ENCODE measurements around the gene GGT1. TPM values are rescaled to one million over a fixed set of nuclear protein-coding genes. Genes with fewer than 3 reads are reported as not detected.
"Not testable (repeated sequence)": the region's sequence is repeated elsewhere in the genome, so short reads cannot be mapped to it uniquely, and the experiment has no call there.

GGT1 gene
- total RNA-seq, 2 donors from 2014 or later, result 9.6 to 195 TPM

DNA sequence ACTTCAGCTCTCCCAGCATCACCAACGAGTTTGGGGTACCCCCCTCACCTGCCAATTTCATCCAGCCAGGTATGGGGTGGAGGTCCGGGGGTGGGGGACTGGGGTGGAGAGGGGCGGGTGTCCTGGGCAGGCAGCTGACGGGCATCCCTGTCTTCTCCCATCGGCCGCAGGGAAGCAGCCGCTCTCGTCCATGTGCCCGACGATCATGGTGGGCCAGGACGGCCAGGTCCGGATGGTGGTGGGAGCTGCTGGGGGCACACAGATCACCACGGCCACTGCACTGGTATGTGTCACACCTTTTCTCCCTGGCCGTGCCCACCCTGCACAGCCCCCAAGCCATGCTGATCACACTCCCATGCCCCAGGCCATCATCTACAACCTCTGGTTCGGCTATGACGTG is 24.9 kb downstream of the GGT1 start:
- ATAC-seq; DNase-seq; intact Hi-C loops (cut with DNase I, micrococcal nuclease): not testable (repeated sequence)

- DNase-seq; ATAC-seq; intact Hi-C loops (cut with DNase I, micrococcal nuclease): not testable (repeated sequence)
Measured at GRCh38 chr22:24629069-24629468, 26.1 kb downstream of the GGT1 start.

DNA sequence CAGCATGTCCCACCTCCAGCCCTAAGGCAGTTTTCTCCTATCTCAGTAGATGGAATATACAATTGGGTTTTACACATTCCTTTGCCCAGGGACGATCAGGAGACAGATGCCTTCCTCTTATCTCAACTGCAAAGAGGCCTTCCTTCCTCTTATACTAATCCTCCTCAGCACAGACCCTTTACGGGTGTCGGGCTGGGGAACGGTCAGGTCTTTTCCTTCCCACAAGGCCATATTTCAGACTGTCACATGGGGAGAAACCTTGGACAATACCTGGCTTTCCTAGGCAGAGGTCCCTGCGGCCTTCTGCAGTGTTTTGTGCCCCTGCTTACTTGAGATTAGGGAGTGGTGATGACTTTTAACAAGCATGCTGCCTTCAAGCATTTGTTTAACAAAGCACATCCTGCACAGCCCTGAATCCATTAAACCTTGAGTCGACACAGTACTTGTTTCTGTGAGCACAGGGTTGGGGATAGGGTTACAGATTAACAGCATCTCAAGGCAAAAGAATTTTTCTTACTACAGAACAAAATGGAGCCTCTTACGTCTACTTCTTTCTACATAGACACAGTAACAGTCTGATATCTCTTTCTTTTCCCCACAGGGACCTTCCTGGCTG is 27.9 kb downstream of the GGT1 start:
- DNase-seq; intact Hi-C loops (cut with DNase I, micrococcal nuclease); ATAC-seq: not testable (repeated sequence)

GRCh38 chr22:24631430-24632122 is 28.6 kb downstream of the GGT1 start:
- intact Hi-C loops (cut with DNase I, micrococcal nuclease); ATAC-seq: not testable (repeated sequence)

DNA sequence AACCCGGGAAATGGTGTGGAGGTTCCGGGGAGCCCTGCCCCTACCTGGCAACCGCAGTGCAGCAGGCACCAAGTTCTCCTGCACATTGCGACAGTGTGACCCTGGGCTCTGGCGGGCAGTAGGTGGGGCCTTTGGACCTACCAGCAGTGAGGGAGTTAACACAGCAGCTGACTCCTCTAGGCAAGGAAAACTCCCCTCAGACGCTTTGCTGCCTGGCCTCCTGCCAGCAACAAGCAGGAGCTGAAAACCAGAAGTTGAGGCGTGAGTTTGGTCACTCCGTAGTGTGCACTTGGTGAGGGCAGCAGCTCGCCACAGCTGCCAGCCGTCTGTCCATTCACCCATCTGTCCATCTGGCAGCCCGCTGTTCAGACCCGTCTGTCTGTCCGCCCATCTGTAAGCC is 29.6 kb downstream of the GGT1 start:
- intact Hi-C loops (cut with DNase I, micrococcal nuclease); ATAC-seq; DNase-seq: not testable (repeated sequence)

More at GRCh38 chr22:24631430-24632122, 28.6 kb downstream of the GGT1 start:
- not testable (repeated sequence) for DNase-seq

GRCh38 chr22:24633231-24634023 is 30.4 kb downstream of the GGT1 start:
- ATAC-seq; DNase-seq; intact Hi-C loops (cut with DNase I, micrococcal nuclease): not testable (repeated sequence)

DNA sequence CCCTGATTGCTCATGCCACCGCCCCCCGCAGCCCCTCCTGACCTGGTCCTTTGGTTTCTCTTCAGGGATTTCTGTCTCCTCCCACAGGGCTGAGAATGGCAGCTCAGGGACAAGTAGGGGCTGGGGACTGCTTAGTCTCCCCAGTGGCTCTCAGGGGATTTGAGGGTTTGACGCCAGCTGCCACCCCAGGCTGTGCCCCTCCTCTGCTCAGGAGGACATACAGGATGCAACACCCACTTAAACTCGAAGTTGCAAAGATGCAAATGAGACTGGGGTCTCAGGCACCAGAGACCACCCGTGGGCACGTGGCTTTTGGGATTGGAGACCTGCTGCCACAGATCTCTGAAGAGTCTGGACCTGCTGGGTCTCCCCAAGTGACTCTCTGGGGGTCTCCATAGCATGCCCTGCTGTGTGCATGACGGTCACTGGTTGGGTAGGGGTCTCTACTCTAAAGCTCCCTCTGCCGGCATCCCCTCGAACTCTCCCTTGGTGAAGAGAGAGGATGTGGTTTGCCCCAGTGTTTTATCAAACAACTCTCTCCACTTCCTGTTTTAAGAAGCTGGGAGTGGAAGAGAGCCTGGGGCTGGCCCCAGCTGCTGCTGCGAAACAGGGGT is 31.9 kb downstream of the GGT1 start:
- ATAC-seq; DNase-seq; intact Hi-C loops (cut with DNase I, micrococcal nuclease): not testable (repeated sequence)

GRCh38 chr22:24636513-24636912 is 33.5 kb downstream of the GGT1 start:
- ATAC-seq; intact Hi-C loops (cut with DNase I, micrococcal nuclease); DNase-seq: not testable (repeated sequence)

DNA sequence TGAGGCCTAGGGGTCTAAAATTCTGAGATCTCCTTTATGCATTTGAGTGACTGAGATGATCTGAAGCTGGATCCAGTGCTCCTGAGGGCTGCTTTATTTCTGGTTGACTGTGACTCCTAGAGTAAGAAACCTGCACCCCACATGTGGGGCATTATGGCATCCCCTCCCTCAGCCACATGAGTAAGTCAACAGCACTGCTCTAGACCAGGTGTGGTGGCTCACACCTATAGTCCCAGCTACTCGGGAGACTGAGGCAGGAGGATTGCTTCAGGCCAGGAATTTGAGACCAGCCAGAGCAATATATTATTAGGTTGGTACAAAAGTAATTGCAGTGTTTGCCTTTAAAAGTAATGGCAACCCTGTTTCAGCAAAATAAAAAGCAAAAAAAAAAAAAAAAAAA is 39.3 kb downstream of the GGT1 start:
- ATAC-seq; intact Hi-C loops (cut with DNase I, micrococcal nuclease); DNase-seq: not testable (repeated sequence)

DNA sequence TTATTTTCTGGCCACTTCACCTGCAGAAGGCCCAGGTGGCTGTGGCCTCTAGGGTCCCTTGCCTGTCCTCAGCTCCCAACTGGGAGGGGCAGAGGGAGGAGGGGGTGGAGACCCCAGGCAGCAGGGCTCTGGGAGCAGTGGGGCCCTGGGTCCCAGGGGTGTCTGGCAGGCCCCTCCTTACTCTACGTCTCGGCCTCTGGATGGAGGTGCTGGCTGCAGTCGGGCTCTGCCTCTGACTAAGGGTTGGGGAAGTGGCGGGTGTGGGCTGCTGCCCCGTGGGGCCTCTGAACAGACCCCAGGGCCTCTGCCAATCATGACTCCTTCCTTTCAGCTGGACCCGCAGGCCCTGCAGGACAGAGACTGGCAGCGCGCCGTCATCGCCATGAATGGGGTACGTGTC is 41.4 kb downstream of the GGT1 start:
- DNase-seq; ATAC-seq; intact Hi-C loops (cut with DNase I, micrococcal nuclease): not testable (repeated sequence)

DNA sequence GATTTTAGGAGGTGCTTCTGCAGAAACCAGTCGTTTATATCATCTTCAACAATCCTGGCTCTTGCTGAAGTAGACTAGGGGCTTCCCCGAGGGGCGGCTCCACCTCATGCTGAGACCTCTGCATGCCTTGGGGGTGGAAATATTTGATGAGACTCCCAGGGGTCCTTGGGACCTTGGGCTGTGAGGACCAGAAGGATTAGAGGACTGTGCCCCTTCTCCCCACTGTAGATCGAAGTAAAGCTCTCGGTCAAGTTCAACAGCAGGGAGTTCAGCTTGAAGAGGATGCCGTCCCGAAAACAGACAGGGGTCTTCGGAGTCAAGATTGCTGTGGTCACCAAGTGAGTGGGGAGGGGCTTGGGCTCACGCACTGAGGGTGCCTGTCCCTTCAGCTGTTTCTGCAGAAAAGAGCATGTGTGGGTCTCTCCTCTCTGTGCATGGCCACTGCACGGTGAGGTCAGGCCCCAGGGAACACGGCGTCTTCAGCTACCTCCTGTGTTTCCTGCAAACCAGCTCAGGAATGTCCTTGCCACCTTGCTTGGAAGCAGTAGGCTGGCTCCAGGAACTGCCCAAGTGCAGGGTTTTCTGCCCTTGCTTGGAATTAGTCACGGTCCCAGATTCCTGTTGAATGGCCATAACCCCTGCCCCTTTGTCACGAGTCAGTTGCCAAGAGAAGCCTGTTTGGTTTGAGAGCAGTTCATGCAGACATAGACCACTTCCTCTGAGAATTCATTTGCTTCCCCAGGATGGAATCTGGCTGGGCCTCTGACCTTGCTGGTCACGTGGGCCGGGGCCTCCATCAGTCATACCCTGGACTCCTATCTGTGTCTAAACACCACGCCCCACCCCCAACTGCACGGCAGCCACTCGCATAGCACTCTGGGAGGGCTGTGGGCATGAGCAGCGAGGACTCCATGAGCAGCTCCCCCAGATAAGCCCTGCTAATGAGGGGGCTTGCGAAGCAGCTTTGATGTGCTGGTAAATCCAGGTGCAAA is 42.7 kb downstream of the GGT1 start:
- ATAC-seq; DNase-seq; intact Hi-C loops (cut with DNase I, micrococcal nuclease): not testable (repeated sequence)

DNA sequence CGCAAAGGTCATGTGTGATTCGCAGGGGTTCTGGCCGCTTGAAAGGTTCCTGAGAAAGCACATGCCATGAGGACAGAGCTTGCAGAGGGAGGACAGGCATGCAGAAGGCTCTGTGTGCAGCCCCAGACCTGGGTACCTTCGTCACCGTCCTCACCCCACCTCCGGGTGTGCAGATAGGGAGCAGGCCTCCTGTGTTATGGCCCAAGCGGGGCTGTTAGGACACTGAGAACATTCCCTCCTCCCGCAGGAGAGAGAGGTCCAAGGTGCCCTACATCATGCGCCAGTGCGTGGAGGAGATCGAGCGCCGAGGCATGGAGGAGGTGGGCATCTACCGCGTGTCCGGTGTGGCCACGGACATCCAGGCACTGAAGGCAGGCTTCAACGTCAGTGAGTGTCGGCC is 43.8 kb downstream of the GGT1 start:
- DNase-seq; ATAC-seq; intact Hi-C loops (cut with DNase I, micrococcal nuclease): not testable (repeated sequence)

DNA sequence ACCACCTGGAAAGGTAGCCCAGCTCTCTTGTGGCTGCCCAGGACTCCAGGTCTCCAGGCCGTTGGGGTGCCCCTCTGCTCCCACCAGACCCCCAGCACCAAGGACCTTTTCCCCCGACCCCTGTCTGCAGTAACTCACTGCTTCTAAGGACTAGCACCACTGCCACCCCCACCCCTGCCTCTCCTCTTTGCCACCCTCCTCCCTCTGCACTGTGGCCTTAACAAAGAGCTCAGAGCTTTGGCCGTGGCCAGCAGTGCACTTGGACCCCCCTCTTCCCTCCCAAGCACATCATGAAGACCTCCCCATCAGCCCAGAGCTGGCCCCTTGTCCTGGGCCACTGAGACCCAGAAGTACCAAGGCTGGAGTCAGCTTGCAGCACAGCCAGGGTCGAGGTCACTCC is 46.4 kb downstream of the GGT1 start:
- intact Hi-C loops (cut with DNase I, micrococcal nuclease); ATAC-seq: not testable (repeated sequence)

DNA sequence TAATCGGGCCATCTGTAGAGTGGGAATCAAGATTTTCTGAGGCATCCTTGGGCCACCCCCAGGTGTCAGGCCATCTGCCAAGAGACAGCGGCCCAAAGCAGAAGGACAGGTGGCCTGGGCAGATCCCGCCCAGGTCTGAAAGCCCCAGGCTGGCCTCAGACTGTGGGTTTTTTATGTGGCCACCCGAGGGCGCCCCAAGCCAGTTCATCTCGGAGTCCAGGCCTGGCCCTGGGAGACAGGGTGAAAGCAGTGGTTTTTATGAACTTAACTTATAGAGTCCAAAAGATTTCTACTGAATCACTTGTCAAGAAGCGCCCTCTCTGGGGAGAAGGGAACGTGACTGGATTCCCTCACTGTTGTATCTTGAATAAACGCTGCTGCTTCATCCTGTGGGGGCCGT is 47.9 kb downstream of the GGT1 start:
- ATAC-seq; intact Hi-C loops (cut with DNase I, micrococcal nuclease): not testable (repeated sequence)
- peak; percentile 44 to 71 for DNase-seq

More for the DNA sequence above, 46.4 kb downstream of the GGT1 start:
- not testable (repeated sequence) for DNase-seq

GRCh38 chr22:24665395-24665794 is 62.4 kb downstream of the GGT1 start:
- DNase-seq; ATAC-seq; intact Hi-C loops (cut with DNase I, micrococcal nuclease): not testable (repeated sequence)

DNA sequence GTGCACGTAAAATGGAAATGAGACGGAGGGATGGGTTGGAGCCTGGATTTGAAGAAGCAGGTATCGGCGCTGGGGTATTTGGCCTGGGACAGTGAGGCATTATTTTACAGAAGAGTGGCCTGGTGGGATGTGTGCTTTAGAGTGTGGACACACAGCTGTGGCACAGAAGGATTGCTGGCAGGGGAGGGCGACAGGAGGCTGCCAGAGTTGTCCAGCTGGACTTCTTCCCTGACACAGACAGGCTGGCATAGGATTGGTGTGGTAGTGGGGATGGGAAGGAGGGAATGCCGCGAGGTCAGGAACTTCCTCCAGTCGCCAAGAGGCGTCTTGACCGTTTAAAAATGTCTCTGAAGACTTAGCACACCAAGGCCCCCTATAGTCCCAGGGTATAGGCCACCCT is 64.9 kb downstream of the GGT1 start:
- intact Hi-C loops (cut with DNase I, micrococcal nuclease); DNase-seq; ATAC-seq: not testable (repeated sequence)

- ATAC-seq, result peak; percentile 92
- not testable (repeated sequence) for DNase-seq
- intact Hi-C loops (cut with DNase I, micrococcal nuclease), result loop anchor here in 1 of 2 donors (10.0 kb wide), 1 partner anchor 1328 kb away; no protein-coding TSS in a partner anchor
Measured at GRCh38 chr22:24672532-24672931, 69.5 kb downstream of the GGT1 start.
